Fibroblast of gingiva (primary cell): ENCODE results near the gene ARL14.
"Not testable (repeated sequence)": the region's sequence is repeated elsewhere in the genome, so short reads cannot be mapped to it uniquely, and the experiment has no call there.

Source experiments
- DNase-seq: peaks from one replicate; pipeline ENCODE4 v3.0.0-alpha.2; 2011; ENCODE audit warnings: low read depth

Gene ARL14

DNA sequence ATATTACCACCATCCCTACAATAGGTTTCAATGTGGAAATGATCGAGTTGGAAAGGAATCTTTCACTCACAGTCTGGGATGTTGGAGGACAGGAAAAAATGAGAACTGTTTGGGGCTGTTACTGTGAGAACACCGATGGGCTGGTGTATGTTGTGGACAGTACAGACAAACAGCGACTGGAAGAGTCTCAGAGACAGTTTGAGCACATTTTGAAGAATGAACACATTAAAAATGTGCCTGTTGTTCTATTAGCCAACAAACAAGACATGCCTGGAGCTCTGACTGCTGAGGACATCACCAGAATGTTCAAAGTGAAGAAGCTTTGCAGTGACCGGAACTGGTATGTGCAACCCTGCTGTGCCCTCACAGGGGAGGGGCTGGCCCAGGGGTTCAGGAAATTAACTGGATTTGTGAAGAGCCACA lies 510 bp downstream of the ARL14 start:
- DNase-seq = peak; percentile 47

DNA sequence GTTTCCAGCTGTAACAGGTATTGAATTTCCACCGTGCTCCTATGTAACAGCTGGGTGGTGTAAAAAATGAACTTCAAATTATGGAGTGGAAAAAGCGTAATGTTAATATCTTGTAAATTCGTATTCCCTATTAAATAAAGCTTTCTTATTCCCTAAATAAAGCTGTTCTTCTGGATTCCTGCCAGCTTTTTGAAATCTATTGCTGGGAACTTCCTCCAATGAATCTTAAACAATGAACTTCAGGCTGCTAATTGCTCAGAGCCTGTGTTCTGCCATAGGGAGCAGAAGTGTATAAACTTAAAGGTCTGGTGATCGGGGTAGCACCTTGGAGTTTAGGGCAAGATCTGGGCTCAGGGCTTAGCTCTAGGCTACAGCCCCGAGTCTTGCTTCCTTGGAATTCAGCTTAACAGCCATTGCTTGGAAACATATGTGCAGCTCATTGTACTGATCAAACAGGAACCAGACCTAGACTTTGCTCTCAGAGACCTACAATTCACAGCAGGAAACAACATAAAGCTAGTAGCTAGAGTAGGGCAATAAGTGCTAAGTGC lies 1.4 kb downstream of the ARL14 start:
- DNase-seq = peak; percentile 14

DNA sequence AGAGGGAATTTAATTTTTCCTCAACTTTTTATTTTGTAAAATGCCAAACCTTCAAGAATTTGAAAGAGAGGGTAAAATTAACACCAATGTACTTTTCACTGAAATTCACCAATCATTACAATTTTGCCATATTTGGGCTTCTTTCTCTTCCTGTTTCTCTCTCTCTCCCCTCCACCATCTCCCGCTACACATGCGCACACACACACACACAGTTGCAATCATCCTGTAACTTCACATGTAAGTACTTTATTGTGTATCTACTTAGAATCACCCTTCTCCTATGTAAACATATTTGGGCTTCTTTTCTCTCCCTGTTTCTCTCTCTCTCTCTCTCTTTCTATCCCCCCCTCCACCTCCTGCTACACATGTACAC lies 7.4 kb downstream of the ARL14 start:
- DNase-seq = no peak

DNA sequence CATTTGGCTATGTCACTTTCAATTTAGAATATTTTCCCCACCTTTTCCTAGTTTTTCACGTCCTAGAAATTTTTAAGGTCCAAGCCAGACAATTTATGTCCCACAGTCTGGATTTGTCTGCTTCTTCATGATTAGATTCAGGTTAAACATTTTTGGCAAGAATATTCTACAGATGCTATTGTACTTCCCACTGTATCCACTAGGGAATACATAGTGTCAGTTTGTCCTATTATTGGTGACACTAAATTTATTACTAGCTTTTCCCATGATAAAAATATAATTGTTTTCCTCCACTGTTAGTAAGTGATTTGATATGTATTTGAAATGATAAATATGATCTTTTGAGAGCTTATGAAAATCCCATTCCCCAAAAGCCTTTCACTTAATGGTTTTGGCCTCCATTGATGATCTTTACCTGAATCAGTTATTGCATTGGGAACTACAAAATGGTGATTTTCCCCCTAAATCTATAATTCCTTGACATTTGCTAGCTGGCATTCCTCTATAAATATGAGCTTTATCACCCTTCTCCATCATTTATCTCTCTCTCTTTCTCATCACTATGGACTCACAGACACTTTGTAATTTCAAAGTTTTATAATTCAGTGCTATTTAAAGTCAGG lies 8.3 kb downstream of the ARL14 start:
- DNase-seq = no peak

DNA sequence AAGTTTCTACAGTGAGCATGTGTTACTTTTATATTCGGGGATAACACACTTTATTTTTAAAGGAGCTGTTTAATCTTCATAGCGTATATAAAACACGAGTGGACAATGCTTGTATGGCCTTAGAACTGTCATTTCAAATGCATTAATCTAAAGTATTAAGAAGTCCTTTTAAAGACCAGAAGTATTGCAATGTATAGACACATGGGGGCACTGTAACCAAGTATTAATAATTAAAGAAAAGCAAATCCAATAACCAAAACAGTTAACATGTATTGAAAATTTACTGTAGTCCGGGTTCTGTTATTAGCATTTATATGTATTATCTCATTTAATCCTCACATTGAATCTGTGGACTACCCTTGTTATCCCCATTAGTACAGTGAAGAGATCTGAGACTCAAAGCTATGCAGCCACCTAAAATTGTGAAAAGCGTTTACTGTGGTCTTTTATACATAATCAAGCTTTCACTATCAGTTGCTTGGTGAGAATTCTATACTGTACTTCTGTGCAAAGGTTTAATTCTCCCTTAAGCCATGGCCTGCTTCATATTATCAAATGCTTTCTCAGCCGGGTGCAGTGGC lies 10.1 kb downstream of the ARL14 start:
- DNase-seq = peak; percentile 6

DNA sequence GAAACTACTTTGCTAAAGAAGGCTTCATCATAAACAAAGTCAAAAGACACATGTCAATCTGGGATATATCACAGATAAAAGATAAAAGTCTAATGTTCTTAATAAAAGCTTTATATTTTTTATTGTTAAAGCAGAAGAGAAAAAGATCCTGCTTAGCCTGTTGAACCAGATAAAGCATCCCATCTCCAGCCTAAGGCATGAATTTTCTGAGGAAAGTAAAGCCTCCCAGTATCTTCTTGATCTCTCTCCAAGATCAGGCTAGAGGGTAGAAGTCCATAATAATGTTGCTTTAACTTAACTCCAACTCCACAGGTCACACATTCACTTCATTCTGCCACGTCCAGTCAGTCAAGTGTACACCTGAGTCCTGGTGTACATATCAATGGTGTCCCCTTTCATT lies 14.2 kb downstream of the ARL14 start:
- DNase-seq = no peak

DNA sequence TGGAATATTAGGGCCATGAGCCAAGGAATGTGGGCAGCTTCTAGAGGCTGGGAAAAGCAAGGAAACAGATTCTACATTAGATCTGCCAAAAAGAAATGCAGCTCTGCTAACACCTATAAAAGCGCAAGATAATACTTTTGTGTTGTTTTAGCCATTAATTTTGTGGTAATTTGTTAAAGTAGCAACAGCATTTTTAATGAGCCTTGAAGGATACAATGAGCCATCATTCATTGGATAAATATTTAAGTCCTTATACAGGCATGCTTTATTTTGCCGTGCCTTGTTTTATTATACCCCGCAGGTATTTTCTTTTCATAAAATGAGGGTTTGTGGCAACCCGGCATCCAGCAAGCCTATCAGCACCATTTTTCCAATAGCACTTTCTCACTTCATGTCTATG lies 15.0 kb downstream of the ARL14 start:
- DNase-seq = no peak

DNA sequence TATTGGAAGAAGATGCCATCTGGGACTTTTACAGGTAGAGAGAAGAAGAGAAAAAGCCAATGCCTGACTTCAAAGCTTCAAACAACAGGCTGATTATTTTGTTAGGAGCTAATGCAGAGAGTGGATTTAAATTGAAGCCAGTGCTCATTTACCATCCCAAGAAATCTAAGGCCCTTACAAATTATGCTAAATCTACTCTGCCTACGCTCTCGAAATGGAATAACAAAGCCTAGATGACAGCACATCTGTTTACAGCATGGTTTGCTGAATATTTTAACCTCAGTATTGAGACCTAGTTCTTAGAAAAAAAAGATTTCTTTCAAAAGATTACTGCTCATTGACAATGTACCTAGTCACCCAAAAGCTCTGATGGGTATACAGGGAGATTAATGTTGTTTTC lies 16.2 kb downstream of the ARL14 start:
- no peak for DNase-seq

DNA sequence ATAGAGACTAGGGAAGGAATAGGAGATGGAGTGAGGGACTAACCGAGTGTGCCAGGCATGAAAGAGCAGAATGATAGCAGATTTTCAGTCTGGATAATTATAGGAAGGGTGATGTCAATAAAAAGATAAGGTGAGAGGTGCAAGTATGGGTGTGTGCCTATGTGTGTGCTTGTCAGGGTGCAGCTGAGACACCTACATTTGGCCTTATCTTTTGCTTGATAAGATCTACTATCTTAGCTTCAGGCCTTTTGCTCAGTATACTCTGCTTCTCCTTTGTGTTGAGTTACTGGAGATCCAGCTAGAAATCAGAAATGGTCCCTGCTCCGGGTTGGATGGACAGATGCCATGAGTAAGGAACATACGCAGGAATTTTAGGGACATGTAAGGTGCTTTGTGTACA lies 17.4 kb downstream of the ARL14 start:
- DNase-seq = no peak

DNA sequence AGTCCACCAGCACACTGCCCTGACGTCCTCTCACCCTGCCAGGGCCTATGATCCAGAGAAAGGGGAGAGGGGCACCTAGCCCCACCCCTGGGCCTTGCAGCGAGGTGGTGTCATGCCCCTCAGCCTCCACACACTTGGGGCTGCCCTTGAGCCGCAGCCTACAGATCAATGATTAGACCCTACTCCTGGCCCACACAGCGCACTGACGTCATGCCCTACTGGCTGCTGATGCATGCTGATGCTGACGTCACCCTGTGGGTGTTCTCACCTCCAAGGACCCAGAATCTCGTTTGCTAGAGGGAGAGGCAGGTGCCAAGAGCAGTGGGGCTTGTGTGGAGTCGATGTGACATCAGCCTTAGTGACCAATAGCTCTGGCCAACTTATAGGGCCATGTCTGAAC lies 18.0 kb downstream of the ARL14 start:
- DNase-seq = no peak

DNA sequence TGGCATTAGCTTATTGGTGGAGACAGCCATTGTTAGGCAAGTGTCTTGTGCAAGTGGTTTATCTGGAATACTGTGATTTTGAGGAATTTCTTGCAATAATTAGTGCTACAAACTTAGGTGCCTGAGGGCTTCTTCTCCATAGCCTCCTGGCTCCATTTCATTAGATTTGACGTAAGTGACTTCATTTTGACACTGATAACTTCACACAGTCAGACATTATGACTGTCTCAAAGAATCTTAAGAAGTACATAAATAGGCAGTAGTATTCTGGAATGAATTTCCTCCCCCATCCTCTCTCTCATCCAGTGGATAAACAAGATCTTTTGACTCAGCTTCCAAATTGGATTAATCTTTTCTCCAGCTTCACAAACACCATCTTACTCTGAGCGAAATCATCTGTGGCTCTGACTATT lies 19.0 kb downstream of the ARL14 start:
- no peak for DNase-seq

DNA sequence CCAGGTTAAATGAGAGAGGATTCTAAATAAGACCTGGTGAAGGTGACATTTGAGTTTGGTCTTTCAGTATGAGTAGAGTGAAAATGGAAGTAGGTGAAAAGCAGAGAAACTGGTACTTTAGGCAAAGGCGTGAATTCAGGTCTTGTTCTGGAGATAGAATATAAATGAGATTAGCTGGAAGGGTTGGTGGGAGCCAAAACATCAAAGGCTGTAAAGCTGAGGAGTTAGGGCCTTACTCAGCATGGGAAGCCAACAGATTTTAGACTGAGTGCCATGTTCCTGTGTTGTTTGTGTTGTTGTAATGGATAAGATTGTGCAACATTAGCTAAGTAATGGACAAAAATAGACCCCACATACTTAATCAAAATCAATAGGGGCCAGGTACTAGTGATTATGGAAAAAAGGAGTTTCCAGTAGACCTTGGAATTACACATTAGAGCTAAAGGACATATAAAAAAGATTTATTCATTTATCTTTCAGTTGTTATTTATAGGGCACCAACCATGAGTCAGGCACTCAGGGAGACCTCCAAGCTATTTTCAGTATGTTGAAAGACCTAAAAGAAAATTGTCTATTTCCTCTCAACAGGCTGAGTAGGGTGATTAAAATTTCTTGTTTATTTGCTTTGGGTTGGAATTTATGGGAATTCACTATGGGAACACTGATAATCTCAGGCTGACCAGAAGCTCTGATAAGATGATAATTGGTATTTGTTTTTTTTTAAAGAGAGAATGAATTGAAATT lies 20.8 kb downstream of the ARL14 start:
- peak; percentile 55 for DNase-seq

DNA sequence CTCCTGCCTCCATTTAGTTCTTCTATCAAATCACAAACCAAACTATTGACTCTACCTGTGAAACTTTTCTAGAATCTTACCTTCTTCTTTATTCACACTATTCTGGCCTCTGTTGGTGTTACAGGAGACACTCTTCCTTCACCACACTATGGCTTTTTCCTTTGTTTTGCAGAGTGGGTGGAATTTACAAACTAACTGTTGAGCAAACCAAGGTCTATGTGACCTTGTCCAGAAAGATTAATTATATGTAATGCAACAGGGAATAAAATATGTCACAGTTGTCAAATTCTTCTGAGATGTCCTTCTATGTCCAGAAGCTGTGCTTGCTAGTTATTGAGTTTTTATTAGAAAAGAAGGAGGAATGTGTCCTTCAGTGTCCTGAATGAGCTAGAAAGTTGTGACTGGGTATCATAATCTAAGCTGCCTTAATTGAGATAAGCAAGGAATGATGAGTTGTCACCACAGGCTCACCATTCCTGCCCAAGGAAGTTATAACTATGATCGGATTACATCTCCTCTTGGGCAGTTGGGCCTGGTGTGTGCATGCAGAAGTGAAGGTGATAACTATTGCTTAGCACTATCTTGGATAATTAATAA lies 21.7 kb downstream of the ARL14 start:
- DNase-seq = no peak

DNA sequence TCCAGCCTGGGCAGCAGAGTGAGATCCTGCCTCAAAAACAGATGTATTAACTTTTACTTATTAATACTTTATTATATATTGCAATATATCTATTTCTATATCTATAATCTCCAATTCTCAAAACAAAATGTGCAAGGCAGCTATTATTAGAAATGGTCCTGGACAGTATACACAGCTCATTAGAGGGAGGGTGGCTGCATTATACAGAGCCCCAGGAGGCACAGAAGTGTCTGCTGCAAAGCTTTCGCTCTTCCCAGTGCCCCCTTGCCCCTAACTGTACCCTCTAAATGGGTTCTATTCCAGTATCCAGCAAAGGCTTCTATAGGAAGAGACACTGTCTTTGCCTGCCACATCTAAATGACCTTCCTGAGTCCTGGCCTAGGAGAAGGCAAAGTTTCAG lies 24.5 kb downstream of the ARL14 start:
- no peak for DNase-seq

DNA sequence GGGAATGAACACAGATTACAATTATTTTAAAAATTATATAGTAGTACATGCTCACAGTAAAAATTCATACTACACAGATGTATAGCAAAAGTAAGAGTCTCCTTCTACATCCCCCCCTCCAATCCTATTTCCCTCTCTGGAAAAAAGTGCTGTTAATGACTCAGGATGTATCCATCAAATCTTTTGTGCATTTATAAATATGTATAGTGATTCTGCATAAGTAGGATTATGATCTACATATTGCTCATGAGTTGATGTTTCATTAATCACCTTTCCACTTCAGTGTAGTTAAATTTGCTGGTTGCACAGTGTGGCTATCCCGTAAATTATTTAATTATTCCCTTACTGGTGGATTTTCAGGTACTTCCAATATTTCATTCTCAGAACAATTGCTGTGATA lies 25.3 kb downstream of the ARL14 start:
- DNase-seq = no peak

DNA sequence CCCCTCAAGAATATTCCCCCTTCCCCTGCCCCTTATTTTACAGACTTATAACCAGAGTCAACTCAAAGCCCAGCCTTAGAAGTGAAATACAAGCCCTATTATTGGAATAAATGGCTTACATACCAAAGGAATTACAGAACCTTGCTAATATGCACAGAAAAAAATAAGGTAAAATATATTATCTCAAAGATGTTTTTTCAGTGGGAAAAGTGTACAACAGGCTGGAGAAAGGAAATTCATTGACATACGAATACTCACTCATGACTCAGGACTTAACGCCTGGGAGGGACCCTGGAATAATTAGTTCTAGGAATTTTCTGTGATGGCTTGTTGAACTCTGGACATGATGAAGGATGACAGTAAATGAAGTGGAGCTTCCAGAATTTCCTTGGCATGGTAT lies 27.0 kb downstream of the ARL14 start:
- DNase-seq = no peak

DNA sequence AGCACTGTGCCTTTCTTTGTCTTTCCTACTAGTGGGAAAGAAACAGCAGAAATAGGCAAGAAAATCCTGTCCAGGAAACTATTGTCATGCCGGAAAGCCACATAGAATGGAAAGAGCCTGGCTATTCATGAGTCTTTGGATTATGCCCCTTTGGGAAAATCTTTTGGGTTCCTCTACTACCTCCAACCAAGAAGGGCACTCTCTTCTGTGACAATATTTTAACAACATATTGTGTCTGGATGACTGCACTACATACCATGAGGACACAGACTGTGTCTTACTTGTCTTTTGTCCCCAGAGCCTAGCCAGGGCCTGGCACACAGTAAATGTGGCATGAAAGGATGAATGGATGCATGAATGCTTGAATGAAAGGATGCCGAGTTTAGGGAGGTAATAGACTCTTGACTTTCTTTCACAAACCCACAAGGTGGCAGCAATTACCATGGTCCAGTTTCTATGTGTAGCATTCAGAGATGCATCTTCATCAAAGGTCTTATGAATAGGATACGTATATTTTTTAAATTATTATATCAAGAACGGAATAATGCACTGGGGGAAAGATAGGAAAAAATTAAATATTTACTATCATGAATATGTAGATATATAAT lies 30.3 kb downstream of the ARL14 start:
- DNase-seq = peak; percentile 58

DNA sequence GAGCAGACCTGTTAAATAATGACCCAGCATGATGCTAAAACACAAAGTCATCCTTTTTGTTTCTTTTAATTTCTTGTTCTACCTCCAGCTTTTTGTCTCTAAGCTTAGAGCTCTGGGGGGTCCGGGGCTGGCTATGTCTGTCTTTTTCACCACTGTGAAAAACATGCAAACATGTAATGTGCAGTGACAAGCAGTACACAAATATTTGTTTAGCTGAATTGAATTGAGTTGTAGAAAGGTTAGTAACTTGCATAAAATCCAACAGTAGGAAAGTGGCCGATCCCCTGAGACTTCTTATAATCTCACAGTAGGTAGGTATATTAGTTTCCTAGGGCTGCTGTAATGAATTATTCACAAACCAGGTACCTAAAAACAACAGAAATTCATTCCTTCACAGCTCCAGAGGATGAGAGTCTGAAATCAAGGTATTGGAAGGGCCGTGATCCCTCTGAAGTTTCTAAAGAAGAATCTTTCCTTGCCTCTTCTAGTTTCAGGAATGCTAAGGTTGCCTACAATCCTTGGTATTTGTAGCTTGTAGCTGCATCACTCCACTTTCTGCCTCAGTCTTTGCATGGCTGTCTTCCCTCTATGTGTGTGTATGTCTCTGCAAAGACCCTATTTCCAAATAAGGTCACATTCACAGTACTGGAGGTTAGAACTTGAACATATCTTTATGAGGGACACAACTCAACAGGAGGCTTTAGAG lies 32.7 kb downstream of the ARL14 start:
- no peak for DNase-seq

DNA sequence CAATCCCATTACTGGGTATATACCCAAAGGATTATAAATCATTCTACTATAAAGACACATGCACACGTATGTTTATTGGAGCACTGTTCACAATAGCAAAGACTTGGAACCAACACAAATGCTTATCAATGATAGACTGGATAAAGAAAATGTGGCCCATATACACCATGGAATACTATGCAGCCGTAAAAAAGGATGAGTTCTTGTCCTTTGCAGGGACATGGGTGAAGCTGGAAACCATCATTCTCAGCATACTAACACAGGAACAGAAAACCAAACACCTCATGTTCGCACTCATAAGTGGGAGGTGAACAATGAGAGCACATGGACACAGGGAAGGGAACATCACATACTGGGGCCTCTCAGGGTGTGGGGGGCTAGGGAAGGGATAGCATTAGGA lies 36.2 kb downstream of the ARL14 start:
- not testable (repeated sequence) for DNase-seq

DNA sequence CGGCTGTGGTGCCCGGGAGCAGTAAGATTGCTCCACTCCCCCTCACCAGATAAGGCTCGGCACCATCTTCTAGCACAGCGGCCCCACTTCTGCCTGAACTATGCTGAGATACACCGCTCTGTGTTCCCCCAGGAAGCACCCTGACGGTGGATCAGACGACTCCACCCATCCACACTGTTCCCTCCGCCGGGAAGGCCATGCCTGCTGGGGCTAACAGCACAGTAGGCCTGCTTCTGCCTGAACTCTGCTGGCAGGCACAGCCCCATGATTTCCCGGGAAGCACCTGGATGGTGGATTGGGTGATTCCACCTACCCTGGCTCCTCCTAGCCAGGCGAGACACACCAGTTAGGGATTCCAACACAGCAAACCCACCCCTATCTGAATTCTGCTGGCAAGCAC lies 42.8 kb downstream of the ARL14 start:
- DNase-seq = no peak

DNA sequence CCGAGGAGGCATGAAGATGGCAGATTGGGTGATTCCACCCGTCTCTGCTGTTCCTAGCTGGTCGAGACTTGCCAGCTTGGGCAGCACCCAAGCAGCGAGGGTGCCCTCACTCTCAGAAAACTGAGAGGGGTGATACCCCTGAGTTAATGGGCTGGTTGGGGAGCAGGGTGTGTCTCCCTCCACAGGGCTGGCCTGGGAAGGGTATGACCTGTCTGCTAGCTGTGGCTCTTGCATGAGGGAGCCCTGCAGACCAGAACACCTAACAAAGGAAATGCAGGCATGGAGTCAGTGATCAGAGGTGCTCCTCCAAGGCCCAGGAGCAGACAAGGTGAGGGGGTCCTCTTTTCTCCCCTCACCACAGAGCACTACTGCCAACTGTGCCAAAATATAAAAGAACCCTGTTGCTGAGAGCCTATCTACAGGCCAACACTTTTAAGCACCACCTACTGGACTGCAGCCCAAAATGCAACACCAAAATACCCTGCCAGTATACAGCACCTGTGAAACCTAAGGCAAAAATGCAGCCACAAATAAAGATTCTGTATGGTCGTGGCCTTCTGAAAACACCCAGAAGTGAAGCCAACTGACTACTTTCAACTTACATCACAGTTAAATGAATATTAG lies 43.3 kb downstream of the ARL14 start:
- DNase-seq = no peak
